Endothelial cell of hepatic sinusoid (primary cell): ENCODE data around the gene DOK1.

Experiments used
- in situ Hi-C: cut with HindIII; loops from 2 replicates; pipeline ENCODE4 v1.10.0; 2017; ENCODE audit warnings: low sequenced_read_pairs

Gene DOK1

DNA sequence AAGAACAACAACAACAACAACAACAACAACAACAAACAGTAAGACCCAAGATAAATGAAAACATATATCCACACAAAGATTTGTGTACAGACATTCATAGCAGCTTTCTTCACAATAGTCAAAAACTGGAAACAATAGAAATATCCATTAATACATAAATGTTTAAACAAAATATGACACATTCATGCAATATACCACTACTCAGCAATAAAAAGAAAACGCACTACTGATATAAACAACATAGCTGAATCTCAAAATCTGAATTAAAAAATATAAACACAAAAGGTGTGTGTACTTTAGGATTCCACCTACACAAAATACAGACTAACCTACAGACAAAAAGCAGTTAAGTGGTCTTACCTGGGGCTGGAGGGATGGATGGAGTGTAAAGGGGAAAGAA, 42.1 kb downstream of the DOK1 start:
- in situ Hi-C loops: no loop called here

DNA sequence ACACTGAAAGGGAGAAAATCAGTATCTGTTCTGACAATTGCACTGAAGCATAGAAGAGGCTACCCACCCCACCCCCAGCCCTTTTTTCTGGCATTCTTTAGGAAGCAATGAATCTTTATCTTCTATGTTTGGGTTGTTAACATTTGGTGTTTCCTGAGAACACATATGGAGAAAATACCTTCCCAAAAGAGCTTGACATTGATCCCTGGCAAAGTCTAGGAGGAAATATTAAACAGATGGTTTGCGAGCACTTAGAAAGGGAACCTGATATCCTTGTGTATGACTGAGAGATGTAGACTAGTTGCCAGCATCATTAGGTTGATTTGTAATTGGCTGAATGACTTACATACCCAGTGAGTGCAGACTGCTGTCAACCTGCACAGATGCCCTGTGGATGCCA, 42.9 kb downstream of the DOK1 start:
- in situ Hi-C loops: no loop called here

DNA sequence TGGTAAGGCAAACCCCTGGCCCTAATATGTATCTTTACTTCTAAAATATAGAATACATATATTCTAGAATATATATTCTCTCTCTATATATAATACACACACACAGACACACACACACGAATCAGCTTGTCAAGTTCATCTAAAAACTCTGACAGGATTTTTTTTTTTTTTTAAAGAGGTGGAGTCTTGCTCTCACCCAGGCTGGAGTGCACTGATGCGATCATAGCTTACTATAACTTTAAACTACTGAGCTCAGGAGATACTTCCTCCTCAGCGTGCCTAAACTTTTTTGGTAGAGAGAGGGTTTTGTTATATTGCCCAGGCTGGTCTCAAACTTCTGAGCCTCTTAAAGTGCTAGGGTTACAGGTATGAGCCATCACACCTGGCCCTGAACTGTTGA, 45.2 kb downstream of the DOK1 start:
- in situ Hi-C loops: no loop called here

DNA sequence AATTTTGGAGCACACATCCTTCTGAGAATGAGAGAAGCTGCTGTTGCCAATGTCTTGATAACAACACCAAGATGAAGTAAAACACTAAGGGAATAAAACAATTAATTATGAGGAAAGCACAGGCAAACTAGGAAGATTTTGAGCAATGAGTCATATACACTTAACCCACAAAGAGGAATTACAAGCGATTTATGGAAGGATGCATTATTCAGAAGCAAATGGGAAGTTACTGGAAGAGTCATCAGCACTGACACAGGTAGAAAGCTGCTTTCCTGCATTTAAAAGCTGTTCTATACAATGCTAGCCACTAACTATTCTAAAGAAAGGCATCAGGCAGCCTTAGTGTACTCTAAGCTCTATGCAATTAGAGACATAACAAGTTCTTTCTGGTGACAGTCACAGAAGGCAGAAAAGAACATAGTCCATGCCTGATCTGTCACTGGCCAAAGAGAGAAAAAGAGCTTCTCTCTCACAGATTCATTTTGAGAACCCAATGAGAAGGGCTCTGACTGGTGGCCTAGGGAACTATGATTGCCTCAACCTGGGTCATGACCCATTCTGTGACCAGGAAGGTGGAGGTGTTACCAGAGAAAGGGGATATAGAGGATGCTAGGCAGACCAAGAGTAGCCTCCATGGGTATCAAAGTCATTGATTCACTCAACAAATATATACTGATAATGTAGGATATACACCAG, 48.2 kb downstream of the DOK1 start:
- in situ Hi-C loops: no loop called here

GRCh38 chr2:74603282-74604000, 48.9 kb downstream of the DOK1 start:
- in situ Hi-C loops: no loop called here

DNA sequence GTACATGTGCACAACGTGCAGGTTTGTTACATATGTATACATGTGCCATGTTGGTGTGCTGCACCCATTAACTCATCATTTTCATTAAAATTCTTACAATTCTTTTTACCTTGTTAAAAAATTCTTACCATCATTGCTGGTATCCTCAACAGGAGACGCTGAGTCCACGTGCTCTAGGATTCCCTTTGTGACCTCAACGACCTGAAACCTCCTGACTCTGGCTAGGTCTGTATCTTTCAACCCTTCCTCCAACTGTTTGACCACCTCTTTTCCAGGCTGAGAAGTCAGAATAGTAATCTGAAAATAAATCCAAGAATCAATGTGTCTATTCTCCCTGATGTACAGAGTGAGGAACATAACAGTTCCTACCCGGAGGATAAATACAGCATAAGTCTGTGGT, 52.4 kb downstream of the DOK1 start:
- in situ Hi-C loops: no loop called here
